ENCODE data around the gene TNFAIP3.

Gene TNFAIP3

GRCh38 chr6:137902699-137903098 is 35.6 kb downstream of the TNFAIP3 start:
- no peak overlapping the region for H3K9ac ChIP-seq (ENCODE audit: low read length)
- H3K27me3 ChIP-seq (ENCODE audit: low read depth, low read length) = no peaks in the 10 kb centered on the region

DNA sequence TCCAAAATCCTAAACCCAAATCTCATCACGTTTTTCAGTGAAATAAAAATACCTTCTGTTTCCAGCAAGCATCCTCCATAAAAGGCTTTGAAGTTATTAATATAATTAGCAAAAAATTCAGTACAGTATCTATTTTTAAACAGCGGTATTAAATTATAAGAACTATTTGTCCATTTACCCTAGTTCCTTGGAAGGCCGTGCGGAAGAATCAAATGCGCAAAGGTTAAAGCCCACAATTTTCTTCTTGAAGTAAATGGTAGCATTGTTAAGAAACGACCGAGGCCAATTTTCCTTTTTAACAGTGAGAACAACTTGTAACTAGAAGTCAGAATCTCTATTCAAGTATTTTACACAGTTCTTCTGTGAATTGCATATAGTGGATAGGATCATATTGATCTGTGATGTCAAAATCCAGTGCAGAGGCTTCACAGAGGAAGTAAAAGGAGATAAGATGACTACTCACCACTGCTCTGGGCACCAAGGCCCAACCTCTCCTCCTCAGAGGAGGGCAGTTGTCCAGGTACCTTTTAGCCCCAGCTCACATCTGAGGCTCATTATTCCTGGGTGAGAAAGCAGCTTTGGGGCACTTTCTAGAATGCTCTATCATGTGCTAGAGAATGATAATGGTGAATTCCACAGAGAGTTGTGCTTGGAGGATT is 36.3 kb downstream of the TNFAIP3 start:
- H3K79me2 ChIP-seq (ENCODE audit: low read length) = no peaks in the 10 kb centered on the region
- no peak for TF ChIP-seq EZH2phosphoT487 (IDR thresholded peaks at IDR 0.05; ENCODE audit: low read depth)
- TF ChIP-seq CTCF (IDR thresholded peaks at IDR 0.05; ENCODE audit: low read depth, low read length) = no peak
- H3K4me1 ChIP-seq (ENCODE audit: low read length) = peaks cover 61% of the 10 kb centered on the region
- no peaks in the 10 kb centered on the region for H3K36me3 ChIP-seq (replicated peaks; ENCODE audit: low read depth, low read length)
- 0 out of 2 replicates have a peak overlapping the region, but pooled peaks have one; percentile 90 for H3K4me2 ChIP-seq (ENCODE audit: low read length)
- H3K27ac ChIP-seq (ENCODE audit: low read length) = peak overlapping the region; percentile 99
- no peaks in the 10 kb centered on the region for H4K20me1 ChIP-seq (ENCODE audit: insufficient read depth, low read length)
- no peaks in the 10 kb centered on the region for H3K9me3 ChIP-seq (ENCODE audit: insufficient read depth, low read length)
- no peak overlapping the region for H2AFZ ChIP-seq (ENCODE audit: low read depth, low read length)
- H3K9ac ChIP-seq (ENCODE audit: low read length) = peak overlapping the region; percentile 93; the same call in 1 of the 2 replicates
- H3K4me3 ChIP-seq (ENCODE audit: low read length) = no peak overlapping the region
- H3K27me3 ChIP-seq (ENCODE audit: low read depth, low read length) = no peaks in the 10 kb centered on the region

More at GRCh38 chr6:137902699-137903098, 35.6 kb downstream of the TNFAIP3 start:
- Histone ChIP-seq H3K27ac (ENCODE audit: low read length) (no peak overlapping the region), H3K79me2 (ENCODE audit: low read length) (no peaks in the 10 kb centered on the region), H3K4me3 (ENCODE audit: low read length) (no peak overlapping the region), H2AFZ (ENCODE audit: low read depth, low read length) (no peak overlapping the region), H4K20me1 (ENCODE audit: insufficient read depth, low read length) (no peaks in the 10 kb centered on the region), H3K36me3 (replicated peaks; ENCODE audit: low read depth, low read length) (no peaks in the 10 kb centered on the region), H3K9me3 (ENCODE audit: insufficient read depth, low read length) (no peaks in the 10 kb centered on the region), H3K4me1 (ENCODE audit: low read length) (peaks cover 54% of the 10 kb centered on the region), H3K4me2 (ENCODE audit: low read length) (no peak overlapping the region)
- TF ChIP-seq CTCF (IDR thresholded peaks at IDR 0.05; ENCODE audit: low read depth, low read length) (no peak), EZH2phosphoT487 (IDR thresholded peaks at IDR 0.05; ENCODE audit: low read depth) (no peak)

DNA sequence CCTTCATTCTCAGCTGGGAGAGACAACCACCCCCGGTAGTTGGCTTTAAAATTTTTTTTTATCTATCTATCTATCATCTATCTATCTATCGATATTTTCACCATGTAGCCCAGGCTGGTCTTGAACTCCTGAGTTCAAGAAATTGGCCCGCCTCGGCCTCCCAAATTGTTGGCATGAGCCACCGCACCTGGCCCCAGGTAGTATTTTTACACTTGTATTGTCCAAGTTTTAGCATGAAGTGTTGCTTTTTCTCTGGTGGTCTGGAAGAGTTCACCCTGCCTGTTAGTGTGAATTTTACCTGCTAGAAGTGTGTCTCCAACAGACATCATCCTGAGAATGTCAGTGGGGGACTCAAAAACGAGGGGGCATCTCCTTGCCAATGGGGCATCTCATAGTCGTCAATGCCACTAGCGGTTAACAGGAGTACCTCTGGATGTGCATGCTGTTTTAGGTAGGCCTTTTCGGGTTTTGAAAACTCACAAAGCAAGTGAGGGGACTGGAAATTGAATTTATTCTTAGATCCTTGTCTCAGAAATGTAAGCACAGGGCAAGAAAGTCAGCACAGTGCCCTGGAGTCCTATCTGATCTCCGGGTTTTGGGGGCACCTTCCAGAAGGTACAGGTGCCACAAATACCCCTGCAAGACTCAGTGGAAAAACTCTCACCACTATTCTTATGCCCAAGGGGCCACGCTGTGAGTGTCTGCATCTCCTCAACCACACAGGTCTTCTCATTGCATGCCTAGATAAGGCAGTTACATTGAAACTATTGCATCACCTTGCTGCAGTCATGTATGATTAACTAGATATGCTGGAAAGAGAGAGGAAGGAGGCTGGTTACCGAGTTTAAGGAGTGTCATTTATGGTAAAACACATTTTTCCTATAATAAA is 37.1 kb downstream of the TNFAIP3 start:
- H3K4me1 ChIP-seq (ENCODE audit: low read length) = peaks cover 69% of the 10 kb centered on the region

More for the DNA sequence above, 37.1 kb downstream of the TNFAIP3 start:
- peak overlapping the region; percentile 90 for H3K4me2 ChIP-seq (ENCODE audit: low read length)
- H2AFZ ChIP-seq (ENCODE audit: low read depth, low read length) = 0 out of 2 replicates have a peak overlapping the region, but pooled peaks have one; percentile 3
- peak overlapping the region; percentile 93 for H3K9ac ChIP-seq (ENCODE audit: low read length)
- no peaks in the 10 kb centered on the region for H4K20me1 ChIP-seq (ENCODE audit: insufficient read depth, low read length)
- no peaks in the 10 kb centered on the region for H3K36me3 ChIP-seq (replicated peaks; ENCODE audit: low read depth, low read length)
- H3K79me2 ChIP-seq (ENCODE audit: low read length) = no peaks in the 10 kb centered on the region
- H3K4me3 ChIP-seq (ENCODE audit: low read length) = peak overlapping the region; percentile 76
- H3K9me3 ChIP-seq (ENCODE audit: insufficient read depth, low read length) = no peaks in the 10 kb centered on the region
- H3K27me3 ChIP-seq (ENCODE audit: low read depth, low read length) = no peaks in the 10 kb centered on the region
- H3K27ac ChIP-seq (ENCODE audit: low read length) = peak overlapping the region; percentile 99
- no peak for TF ChIP-seq CTCF (IDR thresholded peaks at IDR 0.05; ENCODE audit: low read depth, low read length)
- no peak for TF ChIP-seq EZH2phosphoT487 (IDR thresholded peaks at IDR 0.05; ENCODE audit: low read depth)
